Activated T-cell treated with anti-CD3 and anti-CD28 coated beads for 48 hours (primary cell): Measurements from ENCODE around the gene DNHD1.

Experiments used
- DNase-seq: peaks from one replicate; pipeline ENCODE4 v3.0.0-alpha.2; 2020; ENCODE audit warnings: low read depth

Gene DNHD1, protein sequence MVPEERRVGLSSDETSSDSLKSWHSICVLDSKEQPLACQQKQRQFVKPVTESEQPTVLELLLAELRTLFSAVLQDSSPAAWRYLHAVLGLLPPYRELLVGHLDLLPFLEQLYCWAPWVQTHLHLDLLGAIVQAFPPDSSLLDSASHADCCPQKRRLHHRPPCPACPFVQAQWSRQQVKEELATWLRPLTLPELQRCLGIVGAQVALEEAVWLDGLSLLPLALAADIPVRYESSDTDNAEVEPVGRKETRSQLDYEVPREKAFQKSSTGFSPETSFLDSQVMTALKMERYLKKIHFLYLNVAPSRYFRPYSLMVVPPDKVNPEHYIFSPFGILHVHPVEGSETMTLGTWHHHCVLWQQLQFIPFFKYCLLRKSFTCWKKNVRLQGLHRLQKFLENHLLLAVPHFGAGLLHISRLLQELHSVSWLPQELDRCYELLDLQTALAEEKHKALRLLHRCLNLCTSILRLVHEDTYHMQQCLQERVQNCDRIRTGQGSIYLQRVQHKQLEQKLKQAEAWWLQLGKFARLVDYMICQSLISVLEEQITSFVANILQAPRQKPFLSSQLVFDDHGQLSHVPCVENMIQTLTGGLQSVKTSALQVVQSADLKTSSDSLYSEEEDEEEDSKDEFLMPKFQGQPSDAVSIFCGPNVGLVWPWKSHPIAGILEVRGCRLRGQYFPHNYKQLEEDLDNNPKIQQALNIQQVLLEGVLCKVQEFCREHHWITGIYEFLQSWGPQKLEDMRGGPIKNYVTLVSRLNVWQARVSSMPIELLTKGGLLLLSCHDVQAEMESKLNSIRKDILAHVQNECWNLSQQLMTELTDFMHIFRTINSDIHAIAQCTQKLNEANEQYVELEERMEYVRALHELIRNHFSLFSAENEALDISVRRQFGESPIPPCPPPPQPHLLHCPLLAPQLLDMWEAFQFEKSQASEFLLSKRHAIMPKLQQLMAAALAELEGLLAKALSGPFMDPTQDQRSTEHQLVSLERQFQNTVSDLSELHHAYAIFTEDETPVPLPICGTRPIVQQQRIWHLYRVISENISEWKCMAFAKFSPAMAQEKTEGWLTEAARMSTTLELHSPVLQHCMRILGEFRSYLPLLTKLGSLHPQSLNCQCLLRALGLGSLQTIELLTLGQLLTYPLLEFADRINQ (N-terminal part only)

DNA sequence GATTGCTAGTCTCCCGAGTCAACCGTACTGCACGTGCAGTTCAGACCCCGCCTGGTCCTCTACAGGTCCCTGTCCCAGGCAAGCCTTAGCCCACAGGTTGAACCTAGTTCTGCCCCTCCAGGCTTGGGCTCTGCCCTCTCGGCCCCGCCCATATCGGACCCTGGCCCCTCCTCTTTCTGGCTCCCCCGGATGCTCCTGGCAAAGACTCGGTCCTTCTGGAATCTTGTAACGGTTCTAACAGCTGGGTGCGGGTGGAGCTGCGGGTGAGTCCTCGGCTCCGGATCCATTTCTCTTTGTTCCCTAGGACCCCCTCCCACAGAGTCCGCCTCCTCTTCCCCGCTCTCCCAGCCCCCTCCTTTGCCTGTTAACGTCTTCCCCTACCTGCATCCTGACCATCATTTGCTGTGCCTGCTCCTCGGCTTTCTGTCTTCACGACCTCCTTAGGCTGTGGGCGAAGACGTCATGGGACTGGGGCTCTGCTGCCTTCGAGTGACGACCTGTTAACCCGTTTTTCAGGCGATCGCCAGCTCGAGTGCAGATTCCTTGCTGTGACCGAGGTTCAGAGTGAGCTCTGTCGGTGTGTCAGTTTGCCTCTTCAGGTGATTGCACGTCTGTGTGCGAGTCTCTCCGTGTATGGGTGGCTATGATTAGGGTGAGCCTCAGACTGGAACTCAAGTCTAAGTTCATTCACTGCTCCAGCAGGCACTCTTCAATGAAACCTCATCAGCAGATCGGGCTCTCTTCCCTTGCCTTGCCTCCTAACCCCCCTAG, at the start of gene DNHD1:
Gene DNHD1 (plus strand): TSS at position 212 of the 771 bp plus-strand sequence. CDS start 936 bp downstream, outside the sequence.
- DNase-seq, result no peak

DNA sequence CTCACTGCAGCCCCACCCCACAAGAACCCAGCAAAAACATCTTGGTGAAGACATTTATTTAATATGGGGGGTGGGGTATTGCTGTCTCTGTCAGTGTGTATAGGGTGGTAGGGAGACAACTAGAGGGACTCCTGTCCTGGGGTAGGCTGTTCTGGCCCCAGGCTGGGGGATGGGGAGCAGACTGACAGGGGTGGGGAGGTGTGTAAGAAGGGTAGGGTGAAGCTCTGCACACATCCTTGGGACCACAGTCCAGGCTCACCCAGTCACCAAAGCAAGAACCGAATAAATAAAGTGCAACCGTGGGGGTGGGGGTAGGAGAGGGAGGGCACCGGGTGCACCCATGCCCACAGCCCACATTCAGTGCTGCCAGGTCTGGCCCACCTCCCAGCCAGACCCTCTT, 48.5 kb upstream of the DNHD1 start:
- DNase-seq, result no peak

DNA sequence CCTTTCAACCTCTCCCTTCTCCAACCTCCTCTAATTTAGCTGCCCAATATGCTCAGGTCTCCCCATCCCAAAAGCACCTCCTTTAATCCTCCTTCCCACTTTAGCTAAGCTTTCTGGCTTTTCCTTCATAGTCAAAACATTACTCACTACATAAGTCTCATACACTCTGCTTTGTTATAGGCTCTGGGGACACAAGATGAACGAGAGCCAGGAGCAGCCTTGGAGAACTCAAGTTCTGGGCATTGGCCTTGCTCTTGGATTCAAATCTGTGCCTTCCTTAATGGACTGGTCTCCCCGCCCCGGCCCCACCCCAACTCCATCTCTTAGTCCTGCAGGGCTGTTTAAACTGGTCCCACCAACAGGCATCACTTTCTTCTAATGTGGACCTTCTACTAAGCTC, 44.9 kb upstream of the DNHD1 start:
- DNase-seq, result no peak

DNA sequence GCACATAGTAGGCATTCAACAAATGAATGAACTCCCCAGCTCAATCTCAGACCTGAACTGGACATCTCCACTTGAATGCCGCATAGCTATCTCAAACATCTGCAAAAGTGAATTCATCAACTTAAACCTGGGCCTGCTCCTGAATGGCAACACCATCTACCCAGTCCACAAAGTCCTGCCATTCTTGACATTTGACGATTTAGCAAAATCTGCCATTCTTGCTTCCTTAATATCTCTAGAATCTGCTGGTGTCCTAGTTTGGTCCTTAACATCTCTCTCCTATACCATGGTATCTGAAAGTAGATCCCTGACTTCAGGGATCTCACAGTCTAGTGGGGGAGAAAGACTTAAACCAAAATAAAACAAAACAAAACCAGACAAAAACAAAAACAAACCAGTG, 43.9 kb upstream of the DNHD1 start:
- no peak for DNase-seq

DNA sequence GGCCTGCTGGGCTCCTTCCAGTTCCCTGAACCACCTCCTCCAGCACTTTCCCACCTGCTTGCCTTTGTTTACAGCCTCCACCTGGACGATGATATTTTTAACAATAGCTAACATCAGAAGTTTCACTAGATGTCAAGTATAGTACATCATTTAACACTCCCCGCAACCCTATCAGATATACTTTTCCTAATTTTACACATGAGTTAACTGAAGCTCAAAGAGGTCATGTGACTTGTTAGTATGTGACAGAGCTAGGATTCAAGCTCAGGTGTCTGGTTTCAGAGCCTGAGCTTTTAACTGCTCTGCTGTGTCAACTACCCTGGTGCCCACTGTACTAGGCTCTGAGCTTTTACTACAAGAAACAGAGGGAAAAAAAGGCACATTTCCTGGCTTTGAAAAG, 42.0 kb upstream of the DNHD1 start:
- no peak for DNase-seq

DNA sequence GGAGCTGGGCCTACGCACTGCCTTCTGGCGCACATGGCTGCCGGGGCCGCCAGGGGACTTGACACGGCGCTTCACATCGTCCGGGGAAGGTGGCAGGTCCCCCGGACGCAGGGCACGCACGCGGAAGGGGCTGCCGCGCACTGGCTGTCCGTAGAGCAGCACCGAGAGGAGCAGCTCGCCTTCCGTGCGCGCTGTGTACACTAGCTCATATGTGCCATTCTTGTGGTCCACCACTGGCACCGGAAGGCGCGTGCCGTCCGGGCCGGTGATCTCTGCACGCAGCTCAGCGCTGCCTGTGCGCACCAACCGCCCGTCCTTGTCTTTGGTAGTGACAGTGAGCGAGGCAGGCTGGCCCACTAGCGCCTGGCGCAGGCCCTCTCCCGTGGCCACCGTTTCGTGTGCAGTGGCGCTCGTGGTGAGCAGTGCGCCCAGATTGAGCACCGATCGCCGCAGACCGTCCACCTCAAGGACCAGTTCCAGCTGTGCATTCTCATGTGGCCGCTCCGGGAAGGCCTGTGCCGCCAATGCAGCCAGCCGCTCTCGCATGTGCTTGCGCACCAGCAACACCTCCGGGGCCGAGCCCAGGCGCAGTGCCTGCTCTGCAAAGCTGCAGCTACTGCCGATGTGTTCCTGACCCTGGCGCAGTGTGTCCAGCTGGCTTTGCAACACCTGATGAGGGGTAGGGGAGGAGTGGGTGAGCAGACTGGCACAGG, 40.6 kb upstream of the DNHD1 start:
- no peak for DNase-seq

DNA sequence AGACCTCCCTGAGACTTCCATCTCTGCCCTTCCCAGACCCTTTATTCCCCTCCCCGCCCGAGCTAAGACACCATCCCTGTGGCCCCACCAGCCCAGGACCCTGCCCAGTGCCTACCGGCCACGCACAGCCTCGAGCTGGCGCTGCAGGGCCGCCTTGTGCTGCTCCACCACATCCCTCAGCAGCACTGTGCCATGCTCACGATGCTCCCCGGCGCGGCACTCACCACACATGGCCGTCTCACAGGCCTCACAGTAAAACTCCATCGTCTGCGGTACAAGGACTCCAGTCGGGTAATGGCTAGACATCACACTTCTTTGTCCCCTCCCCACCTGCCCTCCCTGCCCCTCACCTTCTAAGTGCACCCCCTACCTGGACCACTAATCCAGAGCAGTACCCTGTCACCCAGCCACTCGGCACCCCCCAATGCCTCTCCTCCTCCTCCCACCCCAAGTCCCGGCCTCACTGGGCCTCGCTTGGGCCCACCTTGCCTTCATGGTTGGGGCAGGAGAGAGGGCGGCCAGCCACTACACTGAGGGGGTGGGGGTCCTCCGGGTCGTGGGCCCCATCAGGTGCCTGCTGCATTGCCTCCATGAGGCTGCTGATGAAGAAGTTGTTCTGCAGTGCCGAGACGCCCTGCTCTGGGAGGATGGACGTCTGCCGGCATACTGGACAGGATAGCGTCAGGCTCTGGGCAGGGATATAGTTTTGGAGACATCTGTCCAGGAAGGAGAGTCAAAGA, 39.3 kb upstream of the DNHD1 start:
- DNase-seq, result no peak

DNA sequence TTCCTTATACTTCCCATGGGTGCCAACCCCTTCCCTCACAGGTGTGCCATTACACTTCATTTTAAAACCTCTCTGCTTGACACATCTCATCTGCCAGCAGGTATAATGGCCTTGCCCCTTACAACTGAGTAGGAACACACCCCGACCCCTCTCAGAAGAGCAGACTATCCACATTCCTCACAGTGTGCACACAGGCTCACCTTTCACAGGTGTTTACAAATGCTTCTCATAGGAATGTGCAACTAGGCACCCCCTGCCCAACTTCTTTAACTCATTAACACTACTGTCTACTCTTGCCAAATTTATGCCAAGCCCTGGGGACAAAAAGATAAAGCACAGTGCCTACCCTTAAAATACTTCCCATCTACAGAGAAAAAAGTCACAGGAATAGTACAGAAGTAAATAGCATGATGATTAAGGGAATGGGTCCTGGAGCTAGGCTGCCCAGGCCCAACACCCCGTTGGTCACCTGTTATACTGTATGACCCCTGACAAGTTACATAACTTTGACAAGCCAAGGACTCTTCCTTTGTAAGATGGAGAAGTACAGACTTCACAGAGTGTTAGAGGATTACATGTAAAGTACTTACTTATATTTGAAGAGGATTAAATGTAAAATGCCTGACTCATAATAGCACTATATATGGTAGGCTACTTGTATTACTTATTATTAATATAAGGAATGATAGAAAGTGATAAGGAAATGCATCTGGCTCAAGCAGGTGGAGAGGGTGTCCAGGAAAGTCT, 38.6 kb upstream of the DNHD1 start:
- DNase-seq, result no peak

DNA sequence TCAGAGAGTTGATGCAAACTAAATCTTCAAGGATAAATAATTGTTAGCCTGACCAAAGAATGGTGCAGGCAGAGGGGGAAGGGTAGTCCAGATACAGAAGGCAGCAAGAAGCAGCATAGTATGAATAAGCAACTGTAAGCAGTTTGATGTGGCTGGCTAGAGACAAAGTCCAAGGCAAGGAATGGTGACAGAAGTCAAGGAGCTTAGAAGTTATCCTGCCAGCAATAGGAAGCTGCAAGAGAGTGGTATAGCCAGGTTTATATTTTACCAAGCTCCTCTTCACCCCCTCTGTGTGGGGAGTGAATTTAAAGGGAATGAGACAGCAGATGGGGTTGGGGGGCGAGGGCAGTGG, 38.0 kb upstream of the DNHD1 start:
- no peak for DNase-seq

DNA sequence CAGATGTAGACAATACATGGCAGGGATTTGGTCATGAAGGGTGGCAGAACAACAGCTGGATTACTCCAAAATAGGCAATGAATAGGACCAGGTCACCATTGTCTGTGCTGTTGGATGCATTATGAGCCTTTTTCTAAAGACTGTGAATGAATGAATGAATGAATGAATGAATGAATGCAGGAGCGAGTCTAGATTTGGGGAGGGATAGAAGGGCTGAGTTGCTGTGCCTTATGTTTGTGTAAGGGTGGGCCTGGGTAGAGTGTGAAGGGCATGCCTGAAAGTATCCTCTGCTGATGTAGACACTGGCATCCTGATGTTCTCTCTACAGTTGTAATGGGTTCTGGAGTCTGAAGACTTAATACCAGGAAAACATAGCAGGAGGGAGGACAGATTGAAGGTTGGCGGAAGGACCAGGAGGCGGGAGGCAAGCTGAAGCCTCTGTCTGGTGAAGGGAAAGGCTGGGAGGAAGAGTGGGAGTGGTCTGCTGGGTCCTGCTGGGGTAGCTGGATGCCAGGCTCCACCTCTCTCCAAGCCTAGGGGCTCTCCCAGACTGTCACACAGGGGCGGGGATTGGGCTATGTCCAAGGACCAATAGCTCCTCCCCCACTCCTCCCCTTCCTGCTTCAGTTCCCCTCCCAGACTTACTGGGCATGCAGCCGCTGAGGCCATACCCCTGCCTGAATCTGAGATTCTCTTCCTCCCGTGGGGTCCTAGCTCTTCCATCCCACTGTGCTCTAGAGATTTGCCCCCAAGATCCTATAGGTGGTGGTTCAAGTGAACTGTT, 28.2 kb upstream of the DNHD1 start:
- no peak for DNase-seq

DNA sequence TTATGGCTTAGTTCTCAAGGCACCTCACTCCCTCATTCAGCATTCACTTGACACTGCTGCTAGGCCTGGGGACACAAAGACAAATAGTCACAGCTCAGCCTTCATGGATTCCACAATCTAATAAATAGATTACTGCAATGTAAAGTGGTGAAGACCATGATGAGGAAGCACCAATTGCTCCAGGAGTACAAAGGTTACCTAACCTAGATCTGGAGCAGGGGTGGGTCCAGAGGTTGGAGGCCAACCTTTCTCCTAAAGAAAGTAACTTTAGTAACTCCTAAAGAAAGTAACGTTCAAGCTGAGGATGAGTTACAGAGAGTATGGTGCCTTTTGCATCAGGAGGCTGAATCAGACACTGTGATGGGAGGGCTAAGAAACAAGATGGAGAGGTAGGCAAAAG, 27.5 kb upstream of the DNHD1 start:
- no peak for DNase-seq

DNA sequence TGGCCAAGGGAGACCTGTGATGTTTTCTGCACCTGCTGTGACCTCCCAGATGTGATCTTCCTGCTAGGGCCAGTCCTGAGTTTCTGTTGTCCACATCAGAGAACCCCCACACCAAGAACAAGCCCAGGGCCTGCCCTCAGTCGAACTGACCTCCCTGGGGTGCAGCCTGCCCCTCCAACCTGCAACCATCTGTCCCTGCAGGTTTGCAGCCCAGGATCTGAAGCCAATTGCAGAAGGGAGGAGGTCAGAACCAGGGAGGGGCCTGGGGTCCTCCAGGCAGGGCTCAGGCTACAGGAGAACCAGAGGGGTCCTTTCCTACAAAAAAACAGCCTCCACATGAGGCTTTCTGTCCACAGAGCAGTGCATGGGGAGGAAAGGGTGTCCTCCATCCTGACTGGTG, 24.1 kb upstream of the DNHD1 start:
- no peak for DNase-seq

DNA sequence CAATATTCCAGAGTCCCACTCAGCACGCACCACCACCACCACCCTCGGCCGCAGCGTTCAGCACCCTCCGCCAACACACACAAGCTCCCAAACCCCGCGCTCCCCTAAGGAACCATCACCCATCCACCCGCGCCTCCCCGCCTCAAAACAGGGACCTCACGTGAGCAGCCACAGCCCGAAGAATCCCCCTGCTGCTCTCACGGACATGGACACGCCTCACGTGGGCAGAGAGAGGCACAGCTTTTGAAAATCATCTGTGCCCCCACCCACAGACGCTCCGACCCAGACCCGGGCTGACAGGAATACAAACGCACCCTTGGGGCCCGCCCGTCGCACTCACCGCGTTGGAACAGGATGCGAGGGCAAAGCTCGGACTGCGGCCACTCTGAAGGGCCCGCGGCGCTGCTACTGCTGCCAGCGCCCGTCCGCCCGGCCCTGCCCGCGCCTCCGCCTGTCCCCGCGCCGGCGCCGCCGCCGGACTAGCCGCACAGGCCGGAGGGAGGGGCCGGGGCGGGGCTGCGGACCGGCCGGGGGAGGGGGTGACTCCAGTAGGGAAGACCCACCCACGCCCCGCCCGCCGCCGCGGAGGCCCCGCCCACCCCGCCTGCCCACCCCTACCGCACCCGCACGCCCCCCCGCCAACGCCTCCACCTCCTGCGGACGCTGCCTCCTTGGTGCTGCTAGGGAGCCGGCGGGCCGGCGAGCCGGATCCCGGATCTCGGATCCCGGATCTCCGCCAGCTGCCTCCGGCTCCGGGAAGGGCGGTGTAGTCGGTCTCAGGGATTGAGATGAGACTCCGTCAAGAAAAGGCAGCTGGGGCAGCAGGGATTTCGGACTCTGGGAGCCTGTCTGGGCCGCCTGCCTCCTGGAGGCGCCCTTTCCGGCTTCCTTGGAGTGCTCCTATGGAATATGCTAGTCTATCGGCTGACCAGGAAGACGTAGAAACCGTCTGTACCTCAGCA, 23.3 kb upstream of the DNHD1 start, which contains the start of gene TRIM3:
Gene TRIM3 (minus strand): TSS at position 491 of the 962 bp plus-strand sequence. CDS start 8,246 bp downstream, outside the sequence.
- DNase-seq, result peak; percentile 46

DNA sequence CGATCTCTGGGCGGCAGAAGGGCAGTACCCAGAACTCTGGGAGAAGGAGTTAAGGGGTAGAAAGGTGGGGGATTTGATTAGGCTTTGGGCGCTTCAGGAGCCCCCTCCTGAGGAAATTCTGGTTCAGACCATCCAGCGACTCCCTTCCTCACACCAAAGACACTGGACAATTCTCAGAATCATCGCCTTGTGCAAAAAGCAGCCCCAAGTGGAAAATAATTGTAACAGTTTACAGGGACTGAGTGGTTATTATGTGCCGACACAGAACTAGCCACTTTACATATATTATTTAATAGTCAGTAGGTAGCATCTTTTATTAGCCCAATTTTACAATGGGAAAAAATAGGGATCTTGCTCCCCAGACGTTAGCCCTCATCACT, 22.7 kb upstream of the DNHD1 start:
- DNase-seq, result no peak

DNA sequence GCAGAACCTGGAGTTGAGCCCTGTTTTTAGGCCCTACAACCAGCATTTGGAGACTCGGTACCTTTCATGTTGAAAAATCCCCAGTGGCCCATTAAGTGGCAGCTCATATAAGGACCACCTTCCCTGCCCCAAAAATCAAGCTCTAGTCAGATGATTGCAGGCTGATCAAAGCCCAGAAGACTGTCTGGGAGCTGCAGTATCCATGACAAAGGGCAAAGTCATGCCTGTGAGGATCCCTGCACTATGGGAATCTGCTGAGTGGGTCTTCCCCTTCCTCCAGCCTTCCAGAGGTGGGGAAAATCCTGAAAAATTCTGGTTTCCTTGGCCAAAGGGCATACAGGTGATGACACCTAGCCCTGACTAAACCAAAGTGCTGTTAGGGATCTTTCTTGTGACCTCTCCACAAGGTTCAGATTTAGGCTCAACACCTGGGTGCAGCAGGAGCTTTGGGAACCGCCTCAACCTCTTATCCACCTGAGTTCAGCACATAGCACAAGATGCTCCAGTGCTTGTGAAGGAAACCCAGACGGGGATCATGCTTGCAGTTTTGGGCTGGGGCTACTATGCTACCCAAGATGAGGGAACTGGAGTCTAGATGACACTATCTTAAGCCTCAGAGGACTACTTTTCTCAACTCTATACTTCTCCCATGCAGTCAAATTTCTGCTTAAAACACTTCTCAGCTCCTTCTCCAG, 22.1 kb upstream of the DNHD1 start:
- DNase-seq, result no peak

DNA sequence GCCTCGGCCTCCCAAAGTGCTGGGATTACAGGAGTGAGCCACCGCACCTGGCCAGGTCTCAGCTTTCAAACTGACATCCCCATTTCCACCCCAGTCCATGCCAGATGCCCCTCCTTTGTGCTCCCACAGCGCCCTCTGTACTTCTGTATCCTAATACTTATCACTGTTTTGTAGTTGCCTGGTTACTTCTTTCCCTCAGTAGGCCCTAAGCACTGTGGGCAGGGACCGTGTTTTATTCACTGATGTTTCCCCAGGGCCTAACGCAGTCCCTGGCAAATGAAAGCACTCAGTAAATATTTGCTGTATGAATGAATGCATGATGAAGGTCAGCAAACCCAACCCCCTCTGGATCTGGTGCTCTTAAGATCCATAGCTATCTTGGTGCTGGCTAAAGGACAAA, 21.1 kb upstream of the DNHD1 start:
- no peak for DNase-seq

DNA sequence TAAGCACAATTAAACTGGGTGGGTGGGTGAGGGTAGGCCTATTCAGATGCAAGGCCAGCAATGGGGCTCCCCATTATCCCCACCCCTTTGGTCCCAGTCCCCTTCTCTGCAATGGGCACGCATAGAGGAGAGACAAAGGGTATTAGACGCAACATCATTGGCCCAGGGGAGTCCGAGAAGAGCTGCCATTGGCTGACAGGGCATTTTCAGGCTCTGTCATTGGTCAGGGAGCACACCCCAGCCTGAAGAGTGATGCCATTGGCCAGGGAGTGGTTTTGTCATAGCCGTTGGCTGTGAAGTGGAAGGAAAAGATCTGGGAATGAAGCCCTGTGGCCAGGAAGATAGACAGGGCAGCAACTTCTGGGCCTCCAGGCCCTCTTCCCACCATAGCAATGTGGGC, 20.5 kb upstream of the DNHD1 start:
- no peak for DNase-seq
